NT2/D1 (cell line): Measurements from ENCODE around the gene CYTH3.
"Not testable (repeated sequence)": the region's sequence is repeated elsewhere in the genome, so short reads cannot be mapped to it uniquely, and the experiment has no call there.

Source experiments
- DNase-seq: peaks from one replicate; pipeline ENCODE4 v3.0.0-alpha.2; 2011; ENCODE audit warnings: low read depth, low spot score
- H3K27me3 ChIP-seq: 2 replicates; pipeline ENCODE4 v1.6.0; 2011; ENCODE audit warnings: mild to moderate bottlenecking; ENCODE audit not compliant: insufficient read length, insufficient read depth
- H3K36me3 ChIP-seq: 2 replicates; pipeline ENCODE4 v1.6.1; 2011; ENCODE audit warnings: mild to moderate bottlenecking, low read length, mixed read lengths; ENCODE audit not compliant: insufficient read depth, insufficient read length
- H3K4me1 ChIP-seq: 2 replicates; pipeline ENCODE4 v1.5.1; 2011; ENCODE audit not compliant: insufficient read depth, insufficient read length
- H3K4me3 ChIP-seq: 2 replicates; pipeline ENCODE4 v1.5.1; 2011; ENCODE audit warnings: low read depth; ENCODE audit not compliant: insufficient read length
- H3K9ac ChIP-seq: 2 replicates; pipeline ENCODE4 v1.6.0; 2011; ENCODE audit warnings: low read depth; ENCODE audit not compliant: insufficient read length
- H3K9me3 ChIP-seq: 2 replicates; pipeline ENCODE4 v1.5.1; 2011; ENCODE audit warnings: mild to moderate bottlenecking, low read length; ENCODE audit not compliant: insufficient read depth
- SUZ12 ChIP-seq: IDR thresholded peaks from 2 replicates; pipeline ENCODE4 v1.6.1; 2011; ENCODE audit not compliant: insufficient read length, insufficient read depth; ENCODE audit errors: extremely low read depth
- YY1 ChIP-seq: IDR thresholded peaks from 2 replicates; pipeline ENCODE4 v1.6.1; 2011; ENCODE audit not compliant: insufficient read length, insufficient read depth
- ZNF274 ChIP-seq: IDR thresholded peaks from 2 replicates; pipeline ENCODE4 v1.6.1; 2011; ENCODE audit warnings: mild to moderate bottlenecking, low read depth, low read length

The CYTH3 gene

GRCh38 chr7:6237730-6238129 is 34.7 kb downstream of the CYTH3 start:
- no peaks in the 10 kb centered on the region for H3K9me3 ChIP-seq
- H3K9ac ChIP-seq, result no peak overlapping the region
- DNase-seq, result no peak
- no peaks in the 10 kb centered on the region for H3K27me3 ChIP-seq
- H3K4me3 ChIP-seq, result no peak overlapping the region
- no peaks in the 10 kb centered on the region for H3K36me3 ChIP-seq
- no peak for TF ChIP-seq ZNF274
- no peak for TF ChIP-seq YY1
- no peak for TF ChIP-seq SUZ12
- H3K4me1 ChIP-seq, result peaks cover 2% of the 10 kb centered on the region

GRCh38 chr7:6237011-6237410 is 35.4 kb downstream of the CYTH3 start:
- TF ChIP-seq ZNF274 (no peak), YY1 (no peak), SUZ12 (no peak)
- no peaks in the 10 kb centered on the region for H3K36me3 ChIP-seq
- no peaks in the 10 kb centered on the region for H3K9me3 ChIP-seq
- H3K4me3 ChIP-seq, result no peak overlapping the region
- H3K27me3 ChIP-seq, result no peaks in the 10 kb centered on the region
- no peaks in the 10 kb centered on the region for H3K4me1 ChIP-seq
- no peak for DNase-seq
- no peak overlapping the region for H3K9ac ChIP-seq

GRCh38 chr7:6235029-6235871 is 37.2 kb downstream of the CYTH3 start:
- Histone ChIP-seq H3K4me3 (no peak overlapping the region), H3K9me3 (no peaks in the 10 kb centered on the region), H3K9ac (no peak overlapping the region), H3K36me3 (no peaks in the 10 kb centered on the region), H3K4me1 (no peaks in the 10 kb centered on the region), H3K27me3 (no peaks in the 10 kb centered on the region)
- TF ChIP-seq SUZ12, result no peak
- TF ChIP-seq ZNF274, result no peak
- TF ChIP-seq YY1, result no peak
- DNase-seq, result no peak

GRCh38 chr7:6234384-6234783 is 38.0 kb downstream of the CYTH3 start:
- no peak for TF ChIP-seq YY1
- TF ChIP-seq ZNF274, result no peak
- TF ChIP-seq SUZ12, result no peak
- H3K9me3 ChIP-seq, result no peaks in the 10 kb centered on the region
- no peaks in the 10 kb centered on the region for H3K36me3 ChIP-seq
- no peaks in the 10 kb centered on the region for H3K4me1 ChIP-seq
- H3K27me3 ChIP-seq, result no peaks in the 10 kb centered on the region
- no peak overlapping the region for H3K4me3 ChIP-seq
- H3K9ac ChIP-seq, result no peak overlapping the region
- no peak for DNase-seq

GRCh38 chr7:6232534-6232933 is 39.9 kb downstream of the CYTH3 start:
- DNase-seq, result no peak
- Histone ChIP-seq H3K9me3 (no peaks in the 10 kb centered on the region), H3K4me3 (no peak overlapping the region), H3K36me3 (no peaks in the 10 kb centered on the region), H3K4me1 (peaks cover 3% of the 10 kb centered on the region), H3K27me3 (no peaks in the 10 kb centered on the region), H3K9ac (no peak overlapping the region)
- TF ChIP-seq YY1 (no peak), ZNF274 (no peak)

GRCh38 chr7:6232116-6232515 is 40.3 kb downstream of the CYTH3 start:
- no peak for TF ChIP-seq YY1
- no peak for TF ChIP-seq ZNF274
- TF ChIP-seq SUZ12, result no peak
- Histone ChIP-seq H3K36me3 (no peaks in the 10 kb centered on the region), H3K4me3 (no peak overlapping the region), H3K4me1 (peaks cover 5% of the 10 kb centered on the region), H3K9ac (no peak overlapping the region), H3K27me3 (no peaks in the 10 kb centered on the region), H3K9me3 (no peaks in the 10 kb centered on the region)
- no peak for DNase-seq

GRCh38 chr7:6231184-6231583 is 41.2 kb downstream of the CYTH3 start:
- H3K36me3 ChIP-seq, result no peaks in the 10 kb centered on the region
- no peak for TF ChIP-seq SUZ12
- TF ChIP-seq YY1, result no peak
- no peak for TF ChIP-seq ZNF274

GRCh38 chr7:6229284-6229683 is 43.1 kb downstream of the CYTH3 start:
- not testable (repeated sequence) for H3K4me3 ChIP-seq, H3K9me3 ChIP-seq, H3K27me3 ChIP-seq, H3K36me3 ChIP-seq, DNase-seq, H3K4me1 ChIP-seq, H3K9ac ChIP-seq

More at GRCh38 chr7:6231184-6231583, 41.2 kb downstream of the CYTH3 start:
- no peak for DNase-seq
- Histone ChIP-seq H3K4me3 (no peak overlapping the region), H3K27me3 (no peaks in the 10 kb centered on the region), H3K4me1 (peaks cover 5% of the 10 kb centered on the region), H3K9me3 (no peaks in the 10 kb centered on the region), H3K9ac (no peak overlapping the region)
